ENCODE results near the gene UGT1A10.

The UGT1A10 gene

DNA sequence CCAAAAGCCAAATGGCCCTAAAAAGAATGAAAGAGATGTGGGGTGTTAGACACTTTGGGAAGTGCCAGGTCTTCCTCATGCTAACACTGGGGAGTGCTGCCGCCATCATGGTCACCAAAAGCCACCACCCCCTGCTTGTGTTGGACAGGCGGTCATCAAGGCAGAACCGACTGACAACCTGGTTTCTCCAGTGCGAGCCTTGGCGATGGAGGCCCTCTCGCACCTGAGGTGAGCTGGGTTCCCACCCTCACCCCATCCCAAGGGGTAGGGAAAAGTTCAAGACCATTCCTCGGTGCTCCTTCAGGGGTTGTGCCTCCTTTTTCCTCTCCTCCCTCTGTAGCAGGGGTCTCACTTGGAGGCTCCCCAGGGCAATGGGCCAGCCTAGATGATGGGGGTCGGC lies 175.5 kb downstream of the UGT1A10 start:
- no peak for DNase-seq

DNA sequence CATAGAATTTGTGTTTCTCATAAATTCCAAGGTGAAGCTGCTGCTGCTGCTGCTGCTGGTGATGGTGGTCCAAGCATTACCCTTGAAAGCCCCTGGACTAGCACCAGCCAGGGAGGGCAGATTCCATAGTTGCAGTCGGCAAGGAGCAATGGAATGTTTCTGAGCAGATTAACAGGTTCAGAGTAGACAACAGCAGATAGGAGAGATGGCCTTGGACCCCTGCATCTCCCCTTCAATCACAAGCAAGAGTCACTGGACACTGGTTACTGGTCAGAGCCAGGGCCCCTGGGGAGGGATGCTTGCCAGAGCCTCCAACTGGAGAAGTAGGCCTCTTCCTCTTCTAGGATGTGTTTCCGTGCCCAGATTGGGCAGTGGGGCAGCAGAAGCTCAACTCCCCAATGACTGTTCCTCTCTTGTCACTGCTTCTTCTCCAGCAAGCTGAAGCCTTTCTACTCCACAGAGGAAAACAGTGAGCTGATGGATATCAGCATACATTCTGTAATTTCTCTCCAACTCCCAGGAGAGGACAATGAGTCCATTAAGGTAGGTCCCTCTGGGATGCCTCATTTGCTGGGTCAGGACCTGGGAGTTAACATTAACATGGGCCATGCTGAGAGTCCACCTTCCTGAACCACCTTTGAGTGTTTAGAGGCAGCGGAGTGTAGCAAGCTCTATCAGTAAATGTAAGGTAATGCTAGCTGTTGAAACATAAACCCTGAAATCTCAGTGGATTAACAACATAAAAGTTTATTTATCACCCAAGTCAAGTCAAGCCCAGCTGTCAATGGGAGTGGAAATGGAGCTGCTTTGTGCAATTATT lies 177.2 kb downstream of the UGT1A10 start:
- no peak for DNase-seq

DNA sequence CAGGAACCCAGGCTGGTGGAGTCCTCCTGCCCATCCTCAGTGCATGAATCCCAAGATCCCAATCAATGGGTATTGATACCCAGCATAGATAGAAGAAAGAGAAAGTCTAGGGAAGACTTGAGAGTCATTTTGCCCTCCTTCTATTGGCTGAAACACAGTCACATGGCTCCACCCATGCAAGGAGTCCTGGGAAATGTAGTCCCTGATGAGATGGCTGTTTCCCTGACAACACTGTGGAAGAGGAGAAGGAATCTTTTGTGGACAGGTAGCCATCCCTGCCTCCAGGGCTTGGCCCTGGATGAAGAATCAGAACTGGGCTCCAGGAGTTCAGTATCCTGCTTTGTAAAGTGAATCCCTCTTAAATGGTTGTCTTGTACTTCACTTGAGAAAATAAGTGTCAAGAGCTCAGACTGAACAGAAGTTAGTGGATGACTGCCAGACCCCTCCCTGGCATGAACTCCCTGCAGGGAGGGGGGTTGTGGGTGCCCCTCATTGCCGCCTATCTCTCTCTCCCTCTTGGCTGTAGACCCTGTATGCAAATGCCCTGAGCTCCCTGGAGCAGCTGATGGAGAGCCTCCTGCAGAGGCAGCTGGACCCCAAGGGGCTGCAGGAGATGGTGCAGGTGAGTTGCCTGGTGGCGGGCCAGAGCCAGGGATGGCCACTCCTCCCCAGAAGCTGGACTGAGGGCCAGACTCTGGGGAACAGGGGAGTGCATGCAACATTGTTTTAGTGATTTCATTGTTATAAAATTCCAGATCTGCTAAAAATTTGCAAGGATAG lies 178.0 kb downstream of the UGT1A10 start:
- no peak for DNase-seq

DNA sequence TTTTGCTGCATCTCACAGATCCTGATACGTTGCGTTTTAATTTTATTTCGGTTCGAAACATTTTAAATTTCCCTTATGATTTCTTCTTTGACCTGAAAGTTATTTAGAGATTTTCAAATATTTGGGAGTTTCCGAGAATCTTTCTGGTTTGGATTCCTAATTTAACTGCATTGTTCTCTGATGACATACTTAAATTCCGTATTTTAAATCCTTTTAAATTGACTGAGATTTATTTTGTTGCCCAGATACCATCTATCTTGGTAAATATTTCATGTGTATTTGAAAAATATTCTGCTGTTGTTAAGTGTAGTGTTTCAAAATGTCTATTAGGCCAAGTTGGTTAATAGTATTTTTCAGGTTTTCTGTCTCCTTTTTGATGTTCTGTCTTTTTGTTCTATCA lies 179.6 kb downstream of the UGT1A10 start:
- no peak for DNase-seq

- no peak for DNase-seq
These were observed 180.1 kb downstream of the UGT1A10 start for GRCh38 chr2:233816334-233816733.

- DNase-seq: no peak
These were observed 180.5 kb downstream of the UGT1A10 start for GRCh38 chr2:233816771-233817170.

GRCh38 chr2:233817361-233817911 lies 181.2 kb downstream of the UGT1A10 start:
- no peak for DNase-seq

DNA sequence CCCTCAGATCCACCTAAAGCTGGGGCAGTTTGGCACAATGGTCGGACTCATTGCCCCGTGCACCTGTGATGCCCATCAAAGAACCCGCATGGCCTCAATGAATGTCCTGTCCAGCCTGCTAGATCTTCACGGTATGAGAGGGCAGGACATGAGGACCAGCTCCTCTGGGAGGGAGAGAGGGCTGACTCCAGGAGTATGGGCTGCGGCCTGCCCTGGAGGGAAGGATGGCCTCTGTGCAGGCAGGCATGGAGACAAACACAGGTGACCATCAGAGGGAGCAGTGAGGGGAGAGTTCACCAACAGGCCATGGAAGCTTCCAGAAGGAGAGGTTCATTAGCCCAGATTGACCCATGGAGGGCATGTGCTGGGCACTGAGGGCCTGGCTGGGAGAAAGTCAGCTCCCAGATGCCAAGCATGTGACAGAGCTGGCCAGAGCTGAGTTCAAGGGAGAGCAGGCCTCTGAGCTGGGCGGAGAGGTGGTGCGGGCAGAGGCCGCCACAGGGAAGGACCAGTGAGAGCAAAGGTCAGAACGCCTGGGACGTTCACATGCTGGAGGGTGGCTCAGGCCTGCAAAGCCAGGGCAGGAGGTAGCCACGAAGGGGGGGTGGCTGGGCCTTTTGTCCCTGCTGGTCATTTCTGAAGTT lies 181.9 kb downstream of the UGT1A10 start:
- DNase-seq: no peak

GRCh38 chr2:233818639-233819621 lies 182.7 kb downstream of the UGT1A10 start:
- no peak for DNase-seq

DNA sequence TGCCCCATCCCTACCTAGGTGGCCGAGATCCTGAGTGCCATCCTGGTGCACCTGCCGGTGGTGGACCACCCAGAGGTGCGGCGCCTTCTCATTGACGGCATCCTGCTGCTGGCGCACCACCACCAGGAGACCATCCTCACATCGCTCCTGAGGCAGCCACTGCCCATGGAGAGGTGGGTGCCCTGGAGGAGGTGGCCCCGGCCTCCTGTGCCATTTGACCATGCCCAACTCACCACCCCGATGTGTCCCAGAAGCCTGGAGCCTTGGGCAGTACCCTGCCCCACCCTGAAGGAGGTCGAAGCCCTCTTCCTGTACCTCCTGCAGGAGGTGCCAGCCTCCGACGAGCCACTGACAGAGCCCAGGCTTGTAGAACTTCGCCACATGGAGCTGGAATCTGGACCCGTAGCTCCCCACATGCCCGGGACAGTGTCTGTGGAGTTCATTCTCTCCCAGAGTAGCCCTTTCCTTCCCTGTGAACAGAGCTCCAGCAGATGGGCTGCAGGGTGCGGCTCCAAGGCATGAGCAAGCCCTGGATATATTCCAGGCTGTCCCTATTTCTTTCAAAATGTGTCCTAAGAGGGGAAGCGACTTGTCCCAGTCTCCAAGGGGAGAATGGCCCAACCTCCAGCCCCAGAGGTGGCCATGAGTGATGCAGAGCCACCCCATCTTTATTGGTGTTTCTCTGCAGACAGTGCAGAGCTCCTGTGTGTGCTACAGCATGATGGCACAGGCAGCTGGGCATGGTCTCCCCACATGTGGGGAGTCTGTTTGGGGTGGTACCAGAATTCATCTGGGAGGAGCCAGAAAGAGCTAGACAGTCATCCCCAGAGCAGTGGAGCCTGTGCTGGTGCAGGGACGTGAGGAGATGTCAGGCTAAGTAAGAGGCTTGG lies 183.9 kb downstream of the UGT1A10 start:
- no peak for DNase-seq

DNA sequence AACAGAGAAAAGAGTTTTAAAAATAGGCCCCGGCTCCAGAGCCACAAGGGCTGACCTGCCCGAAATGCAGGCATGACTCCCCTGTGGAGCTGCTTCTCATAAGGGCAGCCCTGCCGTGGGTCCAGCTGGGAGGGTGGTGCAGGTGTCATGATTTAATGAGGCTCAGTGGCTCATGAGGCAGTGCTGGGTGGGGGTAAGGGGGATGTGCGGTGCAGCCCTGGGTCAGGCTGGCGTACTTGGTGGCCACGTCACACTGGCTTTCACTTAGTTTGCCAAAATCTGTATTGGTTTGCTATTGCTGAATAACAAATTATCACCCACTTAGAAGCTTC lies 184.5 kb downstream of the UGT1A10 start:
- DNase-seq: no peak

GRCh38 chr2:233821196-233821595 lies 184.9 kb downstream of the UGT1A10 start:
- DNase-seq: no peak

GRCh38 chr2:233821709-233822100 lies 185.5 kb downstream of the UGT1A10 start:
- DNase-seq: no peak

DNA sequence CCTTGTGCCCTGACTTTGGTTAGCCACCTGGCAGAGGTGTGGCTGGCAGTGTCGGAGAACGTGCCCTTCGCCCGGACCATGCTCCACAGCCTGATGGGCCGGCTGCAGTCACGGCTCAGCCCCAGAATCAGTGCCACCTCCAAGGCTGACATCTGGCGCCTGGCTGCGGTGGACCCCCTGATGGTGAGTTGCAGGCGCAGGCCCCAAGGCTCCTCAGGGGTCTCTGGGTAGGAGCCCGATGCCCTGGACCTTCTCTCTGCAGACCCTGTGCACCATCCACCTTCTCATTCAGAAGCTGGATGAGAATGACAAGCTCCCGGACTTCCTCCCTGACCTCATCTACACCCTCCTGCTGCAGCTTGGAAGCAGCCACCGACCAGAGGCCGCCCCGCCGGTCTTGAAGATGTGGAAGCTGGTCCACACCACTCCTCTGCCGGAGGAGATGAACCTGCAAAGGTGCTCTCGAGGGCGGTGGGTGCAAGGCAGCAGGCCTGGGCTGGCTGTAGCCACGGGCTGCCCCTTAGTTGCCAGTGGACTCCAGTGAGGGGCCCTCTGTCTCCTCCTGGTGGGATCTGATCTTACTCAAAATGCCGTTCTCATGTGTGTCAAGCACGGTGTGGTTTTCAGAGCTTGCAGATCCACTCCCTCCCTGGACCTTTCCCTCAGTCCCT lies 186.0 kb downstream of the UGT1A10 start:
- DNase-seq: no peak
